GM18907 (cell line): ENCODE results near the gene CTNNA2.

Experiments
- ATAC-seq: cut with Tn5 transposase; IDR thresholded peaks from one replicate; pipeline ENCODE4 v1.9.1; 2021; ENCODE audit warnings: mild to moderate bottlenecking, moderate library complexity; ENCODE audit not compliant: unreplicated experiment

The CTNNA2 gene

DNA sequence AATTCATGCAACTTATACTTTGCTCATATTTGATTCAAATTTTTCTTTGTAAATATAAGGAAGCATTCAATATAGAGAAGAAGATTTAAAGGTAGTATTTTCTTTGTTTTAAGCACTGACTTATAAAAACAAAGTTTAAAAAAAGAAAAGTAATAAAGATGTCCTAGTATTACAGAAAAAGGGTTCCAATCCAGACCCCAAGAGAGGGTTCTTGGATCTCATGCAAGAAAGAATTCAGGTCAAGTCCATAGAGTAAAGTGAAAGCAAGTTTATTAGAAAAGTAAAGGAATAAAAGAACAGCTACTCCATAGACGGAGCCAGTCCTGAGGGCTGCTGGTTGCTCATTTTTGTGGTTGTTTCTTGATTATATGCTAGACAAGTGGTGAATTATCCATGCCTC lies 267.9 kb downstream of the CTNNA2 start:
- no peak for ATAC-seq

DNA sequence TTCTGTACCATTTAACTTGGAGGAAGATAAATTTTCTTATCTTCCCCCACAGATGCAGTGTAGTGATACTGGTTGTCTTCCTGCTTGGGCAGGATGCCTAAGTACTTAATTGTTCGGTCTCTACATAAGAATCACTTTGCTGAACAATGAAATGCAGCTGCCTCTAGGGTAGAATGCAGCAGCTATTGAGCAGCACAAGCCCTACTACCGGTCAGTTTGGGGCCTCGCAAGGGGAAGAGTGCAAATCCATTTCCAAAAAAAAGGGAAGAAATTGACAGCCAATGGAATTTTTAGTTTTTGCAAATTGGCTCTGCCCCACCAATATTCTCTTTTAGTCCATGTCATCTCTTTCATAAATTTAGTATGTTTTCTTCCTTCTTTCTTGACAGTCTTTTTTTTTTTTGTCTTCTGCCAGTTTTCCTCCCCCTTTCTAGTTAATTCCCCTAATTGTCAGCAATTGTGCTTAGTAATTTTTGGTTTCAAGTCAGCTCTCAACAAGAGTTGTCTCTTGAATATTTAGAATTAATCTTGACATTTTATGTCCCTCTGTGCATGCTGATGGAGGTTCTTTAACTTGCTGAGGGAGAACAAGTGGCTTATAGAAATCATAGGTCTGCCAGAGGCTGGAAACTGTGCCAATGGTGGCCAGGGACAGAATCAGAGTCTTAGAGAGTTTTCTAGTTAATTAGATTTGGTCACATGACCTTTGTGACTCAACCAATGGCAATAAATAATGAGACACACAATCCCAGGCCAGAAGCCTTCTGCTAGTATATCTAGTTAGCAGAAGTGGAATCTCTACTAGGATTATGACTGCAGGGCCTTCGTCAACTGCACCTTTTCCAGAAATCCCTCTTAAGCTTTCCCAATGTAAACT lies 270.0 kb downstream of the CTNNA2 start:
- no peak for ATAC-seq

- ATAC-seq = no peak
These were observed 276.3 kb downstream of the CTNNA2 start for GRCh38 chr2:79788952-79789651.

GRCh38 chr2:79789811-79790210 lies 277.0 kb downstream of the CTNNA2 start:
- ATAC-seq = no peak

- no peak for ATAC-seq
These were observed 279.2 kb downstream of the CTNNA2 start for GRCh38 chr2:79792090-79792489.

DNA sequence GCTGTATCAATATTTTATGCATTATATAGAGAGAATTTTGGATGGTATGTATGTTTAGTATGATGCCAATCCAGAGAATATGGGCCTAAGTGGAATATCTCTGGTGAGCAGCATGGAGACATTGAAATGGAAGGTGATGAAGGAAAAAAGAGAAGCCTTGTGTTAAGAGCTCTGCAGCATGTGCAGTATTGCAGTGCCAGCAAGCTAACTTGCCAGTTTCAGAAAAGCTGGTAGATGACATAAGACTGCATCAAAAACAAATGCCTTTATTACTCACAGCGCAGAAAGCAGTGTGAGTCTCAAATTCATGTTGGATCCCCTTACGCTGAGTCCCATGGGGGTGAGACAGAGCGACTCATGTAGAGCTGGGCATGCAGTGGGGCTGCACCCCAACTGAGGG lies 280.2 kb downstream of the CTNNA2 start:
- ATAC-seq = no peak

DNA sequence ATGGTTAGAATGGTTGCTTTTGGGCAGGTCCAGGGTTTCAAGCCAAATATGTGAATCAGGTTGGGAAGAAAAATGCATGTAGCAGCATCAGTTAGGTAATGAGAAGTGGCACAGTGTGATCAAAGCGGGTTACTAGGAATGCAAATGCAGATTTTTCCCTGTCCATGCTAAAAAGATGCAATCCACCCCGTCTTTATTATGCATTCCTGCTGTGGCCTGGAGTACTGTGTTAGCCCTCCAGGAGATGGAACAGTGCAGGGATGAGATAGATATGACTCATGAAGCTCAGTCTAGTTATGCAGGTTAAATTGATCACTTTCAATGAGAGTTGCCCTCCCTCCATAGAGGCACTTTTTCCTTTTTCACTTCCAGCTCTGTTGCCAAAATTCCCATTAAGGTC lies 283.8 kb downstream of the CTNNA2 start:
- no peak for ATAC-seq

DNA sequence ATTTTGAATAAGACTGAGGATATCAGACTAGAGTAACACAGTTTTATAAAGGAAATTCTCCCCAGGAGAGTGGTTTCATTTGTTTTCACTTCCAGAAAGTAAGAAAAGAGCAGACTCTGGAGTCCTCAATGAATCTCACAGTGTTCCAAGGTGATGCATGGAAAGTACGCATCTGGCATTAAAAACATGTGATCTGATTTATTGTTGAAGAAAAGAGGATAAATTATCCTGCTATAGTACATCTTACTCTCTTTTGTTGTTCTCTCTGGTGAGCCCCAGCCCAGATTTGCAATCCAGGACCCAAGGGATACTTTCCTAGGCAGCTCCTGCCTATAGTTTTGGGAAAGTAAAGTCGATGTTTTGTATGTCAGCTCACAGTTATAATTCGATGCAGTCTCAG lies 285.9 kb downstream of the CTNNA2 start:
- ATAC-seq = no peak

GRCh38 chr2:79799729-79800128 lies 286.9 kb downstream of the CTNNA2 start:
- ATAC-seq = no peak

DNA sequence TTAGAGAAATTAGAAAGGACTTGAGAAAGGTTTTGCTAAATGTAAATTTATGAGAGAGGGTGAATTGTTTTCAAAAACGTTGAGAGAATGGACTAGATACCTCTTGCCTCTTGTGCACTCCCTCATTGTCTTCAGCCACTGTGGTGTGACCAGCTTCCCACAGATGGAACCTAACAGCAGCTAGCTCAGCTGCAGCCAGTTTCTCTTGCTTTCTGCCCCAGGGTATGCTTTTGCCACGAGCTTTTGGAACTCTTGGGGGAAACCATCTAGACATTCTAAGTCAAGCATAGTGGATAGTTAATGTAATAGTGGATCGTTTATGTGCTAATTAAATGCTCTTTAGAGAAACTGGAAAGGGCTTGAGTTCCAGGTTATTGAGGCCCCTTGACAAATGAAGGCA lies 288.2 kb downstream of the CTNNA2 start:
- ATAC-seq = no peak

GRCh38 chr2:79817288-79817687 lies 304.4 kb downstream of the CTNNA2 start:
- ATAC-seq = no peak

DNA sequence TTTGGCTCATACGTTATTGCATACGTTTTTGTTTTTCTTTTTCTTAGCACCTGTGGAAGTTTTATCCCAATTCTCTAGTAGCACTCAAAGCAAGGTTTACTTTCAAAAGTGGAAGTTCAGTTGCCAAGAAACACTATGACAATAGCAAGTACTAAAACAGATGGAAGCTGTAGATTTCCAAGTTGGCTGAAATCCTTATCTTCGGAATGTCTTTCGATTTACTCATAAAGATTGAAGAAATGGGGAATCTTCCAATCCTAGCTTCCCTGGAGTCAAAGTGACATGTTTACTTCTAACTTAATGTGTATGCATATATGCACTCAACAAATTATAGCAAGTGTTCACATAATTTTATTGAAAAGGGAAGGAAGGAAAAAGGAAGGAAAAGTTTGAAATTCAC lies 307.4 kb downstream of the CTNNA2 start:
- no peak for ATAC-seq

DNA sequence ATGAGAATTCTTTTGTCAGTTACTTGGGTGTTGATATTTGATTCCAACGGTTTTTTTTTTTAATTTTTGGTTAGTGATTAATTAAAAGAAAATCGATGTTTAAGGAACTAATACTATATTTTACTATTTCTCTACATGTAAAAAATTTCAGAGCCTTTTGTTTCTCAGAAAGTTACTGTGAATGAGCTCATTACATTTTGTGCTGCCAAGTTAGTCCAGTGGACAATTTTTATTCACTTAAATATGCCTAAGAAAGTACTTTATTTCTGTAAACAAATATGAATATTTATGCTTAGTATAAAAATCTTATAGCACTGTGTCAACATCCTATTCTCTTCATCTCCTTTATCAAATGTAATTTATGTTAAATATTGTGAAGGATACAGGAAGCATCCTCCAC lies 309.3 kb downstream of the CTNNA2 start:
- no peak for ATAC-seq

DNA sequence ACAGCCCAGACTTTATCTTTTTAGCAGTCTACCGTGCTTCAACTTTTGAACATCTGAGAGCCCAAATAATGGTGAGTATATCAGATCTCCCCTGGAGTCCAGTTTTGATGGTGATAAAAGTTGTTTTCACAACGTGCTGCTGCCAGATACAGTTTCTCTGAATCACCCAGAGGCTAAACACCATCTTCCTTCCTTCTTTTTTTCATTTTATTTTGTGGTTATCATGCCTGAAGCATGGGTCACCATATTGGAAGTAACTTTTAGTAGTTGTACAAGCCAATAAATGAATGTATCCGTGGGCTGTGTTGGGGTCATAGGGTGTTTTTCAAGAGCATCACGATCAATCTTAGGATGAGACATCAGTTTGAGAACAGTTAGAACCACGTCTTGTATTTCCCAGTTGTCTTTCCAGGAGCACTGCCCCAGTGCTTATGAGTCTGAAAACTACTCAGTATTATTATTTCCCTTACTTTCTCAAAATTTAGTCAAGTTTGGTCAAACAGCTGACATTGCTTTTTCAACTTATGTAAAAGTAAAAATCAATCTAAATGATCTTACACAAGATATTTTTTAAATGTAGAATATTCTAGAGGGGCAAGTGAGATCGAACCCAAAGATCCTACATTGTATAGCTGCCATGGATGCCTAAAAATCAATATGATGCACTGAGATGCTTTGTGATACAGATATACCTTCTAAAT lies 311.4 kb downstream of the CTNNA2 start:
- no peak for ATAC-seq

DNA sequence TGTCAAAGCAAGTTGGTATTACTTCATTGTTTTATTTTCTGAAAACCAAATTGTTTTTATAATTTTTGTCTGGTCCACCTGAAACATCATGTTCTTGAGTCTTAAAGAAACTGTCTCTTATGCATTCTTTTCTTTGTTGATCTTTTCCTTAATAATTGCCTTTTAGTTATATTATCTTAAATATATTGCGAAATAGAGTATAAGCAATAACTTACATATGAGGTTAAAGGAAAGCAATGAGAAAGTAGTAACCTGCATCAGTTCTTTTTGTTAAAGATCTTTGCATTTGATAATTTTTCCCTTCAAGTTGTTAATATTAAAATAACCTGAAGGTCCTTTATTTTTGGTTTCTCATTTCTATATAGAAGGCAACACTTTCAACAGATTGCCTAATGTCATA lies 315.0 kb downstream of the CTNNA2 start:
- ATAC-seq = no peak

- no peak for ATAC-seq
These were observed 317.6 kb downstream of the CTNNA2 start for GRCh38 chr2:79830501-79830900.

- ATAC-seq = no peak
These were observed 319.1 kb downstream of the CTNNA2 start for GRCh38 chr2:79831961-79832360.

DNA sequence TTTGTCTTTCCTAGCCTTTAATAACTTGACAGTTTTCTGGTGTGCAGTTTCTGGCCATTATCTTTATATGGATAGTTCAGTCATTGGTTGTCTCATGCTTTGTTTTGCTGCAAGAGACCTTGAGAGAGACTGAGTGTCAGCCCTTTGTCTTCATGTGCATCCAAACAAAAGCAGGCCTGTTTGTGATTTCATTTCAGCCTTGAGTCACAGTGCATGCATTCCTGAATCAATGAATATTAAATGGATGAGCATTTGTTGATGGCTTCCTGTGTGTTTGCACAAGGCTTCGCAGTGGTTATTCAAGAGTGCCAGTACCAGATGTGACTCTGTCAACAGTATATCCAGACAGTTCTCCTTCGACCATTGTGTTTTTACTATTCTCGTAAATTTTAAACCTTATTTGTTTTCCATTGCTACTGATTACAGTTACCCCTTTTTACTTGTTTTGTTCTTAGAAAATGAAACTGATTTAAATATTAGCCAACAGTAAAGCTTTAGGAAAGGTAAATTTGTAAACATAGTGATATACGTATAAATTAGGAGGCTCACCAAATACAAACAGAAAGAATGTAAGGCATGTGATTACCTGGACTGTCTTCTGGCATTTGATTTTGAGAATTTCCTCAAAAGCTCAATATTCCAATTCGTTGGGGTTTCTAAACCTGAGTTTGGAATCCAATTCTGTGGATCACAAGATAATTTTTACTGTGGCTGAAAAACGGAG lies 319.8 kb downstream of the CTNNA2 start:
- ATAC-seq = no peak

GRCh38 chr2:79833235-79833878 lies 320.5 kb downstream of the CTNNA2 start:
- ATAC-seq = no peak

GRCh38 chr2:79835911-79836310 lies 323.1 kb downstream of the CTNNA2 start:
- no peak for ATAC-seq

DNA sequence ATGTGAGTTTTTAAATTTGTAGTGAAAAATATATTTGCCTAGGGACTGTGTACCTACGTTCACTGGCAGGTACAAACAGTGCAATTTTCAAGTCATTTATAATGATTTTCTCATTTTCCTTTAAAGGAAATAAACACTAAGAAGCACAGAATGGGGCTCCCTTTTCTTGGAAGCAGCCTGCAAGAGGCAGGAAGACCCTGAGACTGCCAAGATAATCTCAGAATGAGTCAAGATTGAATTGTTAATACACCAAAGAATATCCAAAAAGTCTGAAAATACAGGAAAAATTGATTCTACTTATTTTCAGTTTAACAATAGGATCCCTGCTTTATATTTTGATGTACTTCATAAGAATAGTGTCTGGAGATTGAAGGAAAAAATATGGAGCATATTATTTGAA lies 331.2 kb downstream of the CTNNA2 start:
- ATAC-seq = no peak
